ENCODE measurements around the gene CFAP97D2. TPM values are rescaled to one million over a fixed set of nuclear protein-coding genes. Genes with fewer than 3 reads are reported as not detected.
"Not testable (repeated sequence)": the region's sequence is repeated elsewhere in the genome, so short reads cannot be mapped to it uniquely, and the experiment has no call there.

Gene CFAP97D2
- total RNA-seq, 1 donor from 2014 or later, result not detected

DNA sequence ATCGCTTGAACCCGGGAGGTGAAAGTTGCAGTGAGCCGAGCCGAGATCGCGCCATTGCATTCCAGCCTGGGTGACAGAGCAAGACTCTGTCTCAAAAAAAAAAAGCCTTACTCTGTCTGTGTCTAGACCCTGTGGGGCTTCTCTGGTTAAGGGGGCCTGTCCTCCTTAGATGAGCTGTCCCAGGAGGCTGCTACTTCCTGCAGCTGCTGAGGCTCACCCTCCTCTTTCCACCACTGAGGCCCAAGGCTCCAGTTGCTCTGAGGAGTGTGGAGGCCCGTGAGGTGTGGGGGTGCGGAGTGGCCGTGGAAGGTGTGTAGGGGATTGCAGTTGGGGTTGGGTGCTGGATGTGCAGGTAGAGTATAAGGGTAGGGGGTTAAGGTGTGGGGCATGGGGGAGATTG, 24.6 kb upstream of the CFAP97D2 start:
- Histone ChIP-seq H3K9me3 (no peaks in the 10 kb centered on the region), H3K27ac (no peak overlapping the region), H3K4me3 (no peak overlapping the region), H3K36me3 (no peaks in the 10 kb centered on the region), H3K27me3 (no peaks in the 10 kb centered on the region), H3K4me1 (peaks cover 10% of the 10 kb centered on the region)
- intact Hi-C loops (cut with DNase I), result no loop called here
- DNase-seq, result no peak
- ATAC-seq, result no peak
- TF ChIP-seq, protein P1, sequence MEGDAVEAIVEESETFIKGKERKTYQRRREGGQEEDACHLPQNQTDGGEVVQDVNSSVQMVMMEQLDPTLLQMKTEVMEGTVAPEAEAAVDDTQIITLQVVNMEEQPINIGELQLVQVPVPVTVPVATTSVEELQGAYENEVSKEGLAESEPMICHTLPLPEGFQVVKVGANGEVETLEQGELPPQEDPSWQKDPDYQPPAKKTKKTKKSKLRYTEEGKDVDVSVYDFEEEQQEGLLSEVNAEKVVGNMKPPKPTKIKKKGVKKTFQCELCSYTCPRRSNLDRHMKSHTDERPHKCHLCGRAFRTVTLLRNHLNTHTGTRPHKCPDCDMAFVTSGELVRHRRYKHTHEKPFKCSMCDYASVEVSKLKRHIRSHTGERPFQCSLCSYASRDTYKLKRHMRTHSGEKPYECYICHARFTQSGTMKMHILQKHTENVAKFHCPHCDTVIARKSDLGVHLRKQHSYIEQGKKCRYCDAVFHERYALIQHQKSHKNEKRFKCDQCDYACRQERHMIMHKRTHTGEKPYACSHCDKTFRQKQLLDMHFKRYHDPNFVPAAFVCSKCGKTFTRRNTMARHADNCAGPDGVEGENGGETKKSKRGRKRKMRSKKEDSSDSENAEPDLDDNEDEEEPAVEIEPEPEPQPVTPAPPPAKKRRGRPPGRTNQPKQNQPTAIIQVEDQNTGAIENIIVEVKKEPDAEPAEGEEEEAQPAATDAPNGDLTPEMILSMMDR (IDR thresholded peaks at IDR 0.05), result no peak

- Histone ChIP-seq H3K36me3 (no peaks in the 10 kb centered on the region), H3K9me3 (no peaks in the 10 kb centered on the region), H3K27me3 (no peaks in the 10 kb centered on the region), H3K27ac (no peak overlapping the region), H3K4me3 (no peak overlapping the region), H3K4me1 (peaks cover 10% of the 10 kb centered on the region)
- TF ChIP-seq, protein P1 (IDR thresholded peaks at IDR 0.05), result no peak
- ATAC-seq (no peak), DNase-seq (peak; percentile 31)
- intact Hi-C loops (cut with DNase I), result no loop called here
Measured at GRCh38 chr13:114155320-114155719, 23.7 kb upstream of the CFAP97D2 start.

GRCh38 chr13:114155926-114156883, 22.9 kb upstream of the CFAP97D2 start:
- Histone ChIP-seq H3K36me3 (no peaks in the 10 kb centered on the region), H3K4me1 (peaks cover 8% of the 10 kb centered on the region), H3K4me3 (no peak overlapping the region), H3K27ac (no peak overlapping the region), H3K27me3 (no peaks in the 10 kb centered on the region), H3K9me3 (no peaks in the 10 kb centered on the region)
- peak; percentile 16 for DNase-seq
- TF ChIP-seq, protein P1 (IDR thresholded peaks at IDR 0.05), result no peak
- no peak for ATAC-seq
- intact Hi-C loops (cut with DNase I), result no loop called here

DNA sequence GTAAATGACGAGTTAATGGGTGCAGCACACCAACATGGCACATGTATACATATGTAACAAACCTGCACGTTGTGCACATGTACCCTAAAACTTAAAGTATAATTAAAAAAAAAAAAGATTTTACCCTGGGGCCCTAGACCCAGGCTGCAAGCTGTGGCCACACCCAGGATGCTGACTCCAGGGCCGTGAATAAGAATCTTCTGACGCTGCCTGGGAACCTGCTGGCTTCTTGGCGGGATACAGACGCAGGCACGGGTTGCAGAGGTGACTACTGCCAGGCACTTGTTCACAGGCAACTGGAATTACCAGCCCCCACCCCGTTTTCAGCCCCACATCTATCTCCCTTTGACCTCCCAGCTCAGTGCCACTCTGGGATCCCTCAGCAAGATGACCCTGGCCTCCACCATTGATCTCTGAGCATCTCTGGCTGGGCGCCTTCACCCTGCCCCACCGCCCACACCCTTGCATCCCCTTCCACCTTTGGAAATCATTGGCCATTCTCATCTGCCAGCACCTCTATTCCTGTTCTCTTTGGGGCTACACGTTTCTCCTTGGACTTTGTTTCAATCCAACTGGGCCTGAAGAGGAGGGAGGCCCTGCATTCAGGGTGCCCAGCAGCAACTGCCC, 21.1 kb upstream of the CFAP97D2 start:
- no peak overlapping the region for H3K4me3 ChIP-seq
- TF ChIP-seq, protein P1 (IDR thresholded peaks at IDR 0.05), result no peak
- no peak for ATAC-seq
- H3K9me3 ChIP-seq, result no peaks in the 10 kb centered on the region
- no peaks in the 10 kb centered on the region for H3K27me3 ChIP-seq
- H3K36me3 ChIP-seq, result no peaks in the 10 kb centered on the region
- no peak overlapping the region for H3K27ac ChIP-seq
- intact Hi-C loops (cut with DNase I), result no loop called here
- no peak for DNase-seq
- peaks cover 16% of the 10 kb centered on the region for H3K4me1 ChIP-seq

DNA sequence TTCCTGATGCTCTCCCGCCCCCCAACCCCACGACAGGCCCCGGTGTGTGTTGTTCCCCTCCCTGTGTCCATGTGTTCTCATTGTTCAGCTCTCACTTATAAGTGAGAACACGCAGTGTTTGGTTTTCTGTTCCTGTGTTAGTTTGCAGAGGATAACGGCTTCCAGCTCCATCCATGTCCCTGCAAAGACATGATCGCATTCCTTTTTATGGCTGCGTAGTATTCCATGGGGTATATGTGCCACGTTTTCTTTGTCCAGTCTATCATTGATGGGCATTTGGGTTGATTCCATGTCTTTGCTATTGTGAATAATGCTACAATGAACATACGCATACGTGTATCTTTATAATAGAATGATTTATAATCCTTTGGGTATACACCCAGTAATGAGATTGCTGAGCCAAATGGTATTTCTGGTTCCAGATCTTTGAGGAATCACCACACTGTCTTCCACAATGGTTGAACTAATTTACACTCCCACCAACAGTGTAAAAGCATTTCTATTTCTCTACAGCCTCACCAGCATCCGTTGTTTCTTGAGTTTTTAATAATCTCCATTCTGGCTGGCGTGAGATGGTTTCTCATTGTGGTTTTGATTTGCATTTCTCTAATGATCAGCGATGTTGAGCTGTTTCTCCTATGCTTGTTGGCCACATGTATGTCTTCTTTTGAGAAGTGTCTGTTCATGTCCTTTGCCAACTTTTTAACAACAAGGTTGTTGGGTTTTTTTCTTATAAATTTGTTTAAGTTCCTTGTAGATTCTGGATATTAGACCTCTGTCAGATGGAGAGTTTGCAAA, 20.0 kb upstream of the CFAP97D2 start:
- intact Hi-C loops (cut with DNase I); H3K27me3 ChIP-seq; ATAC-seq; DNase-seq; H3K27ac ChIP-seq; H3K36me3 ChIP-seq; H3K4me3 ChIP-seq; H3K9me3 ChIP-seq: not testable (repeated sequence)
- H3K4me1 ChIP-seq, result peaks cover 16% of the 10 kb centered on the region

Measured in upper lobe of right lung (tissue), 1 donor.